ENCODE results near the gene EPAS1. TPM values are rescaled to one million over a fixed set of nuclear protein-coding genes. Genes with fewer than 3 reads are reported as not detected.

EPAS1 gene
- total RNA-seq, 1 donor from 2014 or later: 1,419 TPM

- H3K27ac ChIP-seq: no peak overlapping the region
- intact Hi-C loops (cut with DNase I): no loop called here
- DNase-seq (no peak), ATAC-seq (no peak)
- no peak for TF ChIP-seq CTCF (IDR thresholded peaks at IDR 0.05)
- H3K36me3 ChIP-seq: peaks cover 37% of the 10 kb centered on the region
- no peaks in the 10 kb centered on the region for H3K9me3 ChIP-seq
- no peak overlapping the region for H3K4me3 ChIP-seq
- no peaks in the 10 kb centered on the region for H3K27me3 ChIP-seq (ENCODE audit: low read depth)
- H3K4me1 ChIP-seq: peaks cover 21% of the 10 kb centered on the region
Measured at GRCh38 chr2:46390036-46390435, 92.8 kb downstream of the EPAS1 start.

GRCh38 chr2:46390901-46391395, 93.7 kb downstream of the EPAS1 start:
- Histone ChIP-seq H3K4me1 (peaks cover 14% of the 10 kb centered on the region), H3K36me3 (peaks cover 28% of the 10 kb centered on the region), H3K27me3 (ENCODE audit: low read depth) (no peaks in the 10 kb centered on the region), H3K9me3 (no peaks in the 10 kb centered on the region), H3K27ac (no peak overlapping the region), H3K4me3 (no peak overlapping the region)
- intact Hi-C loops (cut with DNase I): no loop called here
- no peak for ATAC-seq
- DNase-seq: no peak
- TF ChIP-seq CTCF (IDR thresholded peaks at IDR 0.05): no peak

GRCh38 chr2:46392561-46393346, 95.5 kb downstream of the EPAS1 start:
- H3K27me3 ChIP-seq (ENCODE audit: low read depth): no peaks in the 10 kb centered on the region
- H3K4me3 ChIP-seq: no peak overlapping the region
- intact Hi-C loops (cut with DNase I): no loop called here
- ATAC-seq: no peak
- no peak for DNase-seq
- TF ChIP-seq CTCF (IDR thresholded peaks at IDR 0.05): no peak
- H3K36me3 ChIP-seq: peaks cover 10% of the 10 kb centered on the region
- H3K9me3 ChIP-seq: no peaks in the 10 kb centered on the region
- H3K4me1 ChIP-seq: no peaks in the 10 kb centered on the region
- H3K27ac ChIP-seq: no peak overlapping the region

- TF ChIP-seq CTCF (IDR thresholded peaks at IDR 0.05): no peak
- H3K9me3 ChIP-seq: no peaks in the 10 kb centered on the region
- H3K36me3 ChIP-seq: peaks cover 4% of the 10 kb centered on the region
- no peak overlapping the region for H3K27ac ChIP-seq
- ATAC-seq (no peak), DNase-seq (no peak)
- no peaks in the 10 kb centered on the region for H3K27me3 ChIP-seq (ENCODE audit: low read depth)
- no peaks in the 10 kb centered on the region for H3K4me1 ChIP-seq
- no peak overlapping the region for H3K4me3 ChIP-seq
- intact Hi-C loops (cut with DNase I): no loop called here
Measured at GRCh38 chr2:46393347-46393820, 96.2 kb downstream of the EPAS1 start.

GRCh38 chr2:46393865-46394264, 96.7 kb downstream of the EPAS1 start:
- intact Hi-C loops (cut with DNase I): no loop called here
- no peak overlapping the region for H3K27ac ChIP-seq
- H3K4me3 ChIP-seq: no peak overlapping the region
- no peak for TF ChIP-seq CTCF (IDR thresholded peaks at IDR 0.05)
- H3K27me3 ChIP-seq (ENCODE audit: low read depth): no peaks in the 10 kb centered on the region
- DNase-seq (no peak), ATAC-seq (no peak)
- H3K4me1 ChIP-seq: no peaks in the 10 kb centered on the region
- H3K36me3 ChIP-seq: no peaks in the 10 kb centered on the region
- H3K9me3 ChIP-seq: no peaks in the 10 kb centered on the region

Data from lower lobe of right lung (tissue), 2 donors.